Limb (tissue), 2 donors: ENCODE results near the gene DCAF6.
"Not testable (repeated sequence)": the region's sequence is repeated elsewhere in the genome, so short reads cannot be mapped to it uniquely, and the experiment has no call there.

Experiments
- DNase-seq, 2 donors: peaks; one replicate each; pipeline ENCODE4 v3.0.0-alpha.2; 2016; ENCODE audit errors: extremely low spot score in 2 of 2

Gene DCAF6

GRCh38 chr1:168009322-168009721, 72.8 kb downstream of the DCAF6 start:
- no peak for DNase-seq

GRCh38 chr1:168019407-168019806, 82.9 kb downstream of the DCAF6 start:
- DNase-seq, result no peak

- no peak for DNase-seq
Measured at GRCh38 chr1:168031198-168031597, 94.7 kb downstream of the DCAF6 start.

- DNase-seq, result no peak
Measured at GRCh38 chr1:168031627-168032026, 95.1 kb downstream of the DCAF6 start.

DNA sequence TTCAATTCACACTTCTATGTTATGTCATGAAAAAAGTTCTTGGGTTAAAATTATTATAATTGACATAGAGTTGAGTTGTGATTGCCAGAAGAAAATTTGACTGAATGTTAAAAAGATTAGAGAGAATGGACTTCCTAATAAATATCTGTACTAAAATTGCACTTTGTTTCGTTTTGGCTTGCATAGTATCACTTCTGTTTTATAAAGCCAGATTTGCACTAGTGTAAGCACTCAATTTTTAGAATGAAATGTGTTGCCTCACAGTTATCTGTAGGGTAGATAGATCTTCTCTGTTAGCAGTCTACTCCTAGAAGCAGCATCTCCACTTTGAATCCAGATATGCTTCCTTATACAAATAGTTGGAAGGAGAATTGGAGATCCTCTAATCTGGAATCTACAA, 95.5 kb downstream of the DCAF6 start:
- no peak for DNase-seq

DNA sequence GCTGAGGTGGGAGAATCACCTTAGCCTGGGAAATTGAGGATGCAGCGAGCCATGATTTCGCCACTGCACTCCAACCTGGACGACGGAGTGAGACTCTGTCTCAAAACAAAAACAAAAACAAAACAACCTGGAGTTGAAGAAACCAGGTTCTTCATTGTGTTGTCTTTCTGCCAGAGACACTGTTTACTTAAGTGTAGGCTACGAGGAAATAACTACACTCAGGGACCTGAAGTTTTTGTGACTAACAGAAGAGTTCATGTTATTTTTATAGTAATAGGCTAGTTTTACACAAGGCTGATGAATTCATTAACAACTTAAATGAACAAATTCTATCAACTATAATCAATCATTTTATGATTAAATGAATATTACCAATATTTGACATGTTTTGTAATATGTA, 98.9 kb downstream of the DCAF6 start:
- DNase-seq, result no peak

DNA sequence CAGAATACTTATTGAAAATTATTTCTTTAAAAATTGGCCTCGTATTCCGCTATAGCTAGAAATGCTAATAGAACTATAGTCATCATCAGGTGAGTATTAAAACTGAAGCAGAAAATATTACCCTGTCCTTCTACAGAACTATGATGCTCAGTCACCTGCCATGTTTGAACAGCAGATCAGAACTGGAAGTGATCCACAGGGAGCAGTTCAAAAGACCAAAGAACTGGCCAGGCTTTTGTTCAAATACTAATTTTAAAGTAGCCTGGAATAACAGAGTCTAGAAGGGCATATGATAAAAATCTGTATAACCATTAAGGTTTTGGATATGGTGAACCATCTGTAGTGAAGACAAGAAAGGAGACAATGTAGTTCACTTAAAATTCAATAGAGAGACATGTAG, 105.9 kb downstream of the DCAF6 start:
- no peak for DNase-seq

DNA sequence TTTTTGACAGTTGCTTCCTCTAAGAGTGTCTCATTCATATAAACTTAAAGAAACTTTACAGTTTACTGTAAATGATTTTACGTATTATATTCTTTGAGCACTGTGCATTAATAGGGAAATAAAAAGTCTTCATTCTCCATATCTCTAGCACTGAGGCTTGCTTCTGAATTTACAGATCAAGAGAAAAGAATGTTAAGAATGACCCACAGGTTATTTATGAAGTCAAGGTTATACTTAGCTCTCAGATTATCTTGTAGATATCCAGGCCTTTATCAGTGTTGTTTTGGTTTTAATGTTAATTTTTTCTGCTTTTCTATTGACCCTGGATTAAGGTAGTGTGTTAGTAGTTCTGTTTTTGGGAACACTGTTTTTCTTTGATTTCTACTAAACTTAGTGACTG, 108.8 kb downstream of the DCAF6 start:
- DNase-seq, result no peak

- no peak for DNase-seq
Measured at GRCh38 chr1:168050307-168050706, 113.8 kb downstream of the DCAF6 start.

DNA sequence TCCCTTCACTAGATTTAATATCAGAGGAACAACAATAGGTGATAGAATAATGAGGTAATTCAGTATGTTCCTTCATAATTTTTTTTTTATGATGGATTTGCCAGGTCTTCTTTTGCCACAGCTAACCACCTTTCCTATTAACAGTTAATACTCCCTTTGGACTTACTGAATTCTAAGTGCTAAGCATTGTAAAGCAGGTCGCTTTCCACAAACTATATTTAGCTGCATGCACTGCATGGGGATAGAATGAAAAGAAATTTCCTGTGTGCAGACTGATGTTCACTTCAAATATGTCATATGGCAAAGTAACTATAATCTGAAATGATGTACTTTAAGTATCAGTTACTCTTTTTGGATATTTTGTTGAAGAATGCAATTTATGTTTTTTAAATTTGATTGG, 114.4 kb downstream of the DCAF6 start:
- DNase-seq, result no peak

DNA sequence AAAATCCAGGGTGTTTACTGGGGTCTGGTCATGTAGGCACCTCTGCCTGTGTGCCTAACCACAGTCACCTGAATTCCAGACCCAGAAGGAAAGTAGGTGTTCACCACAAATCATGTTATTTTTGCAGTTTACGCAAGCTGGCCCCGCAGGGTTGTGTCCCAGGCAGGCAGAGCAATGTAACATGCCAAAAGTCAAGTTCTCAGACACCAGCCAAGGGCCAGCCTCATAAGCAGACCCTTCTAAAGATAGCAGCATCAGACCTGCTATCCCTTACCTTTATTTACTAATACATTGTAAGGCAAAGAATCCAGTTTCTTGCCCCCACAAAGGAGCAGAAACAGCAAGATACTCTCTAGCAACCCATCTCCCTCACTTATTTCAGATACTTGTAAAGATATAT, 117.2 kb downstream of the DCAF6 start:
- DNase-seq, result no peak

DNA sequence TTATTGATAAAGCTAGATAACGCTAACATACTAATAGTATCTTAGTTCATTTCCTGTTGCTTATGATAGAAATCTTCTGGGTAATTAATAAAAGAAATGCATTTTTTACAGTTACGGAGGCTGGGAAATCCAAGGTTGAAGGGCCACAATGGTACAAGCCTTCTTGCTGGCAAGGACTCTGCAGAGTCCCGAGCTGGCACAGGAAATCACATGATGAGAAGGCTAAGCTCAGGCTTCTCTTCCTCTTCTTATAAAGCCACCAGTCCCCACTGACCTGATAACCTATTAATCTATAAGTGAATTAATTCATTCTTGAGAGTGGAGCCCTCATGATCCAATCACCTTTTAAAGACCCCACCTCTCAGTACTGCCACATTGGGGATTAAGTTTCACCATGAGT, 117.6 kb downstream of the DCAF6 start:
- no peak for DNase-seq

GRCh38 chr1:168056152-168056551, 119.7 kb downstream of the DCAF6 start:
- not testable (repeated sequence) for DNase-seq

- no peak for DNase-seq
Measured at GRCh38 chr1:168057355-168057754, 120.9 kb downstream of the DCAF6 start.

DNA sequence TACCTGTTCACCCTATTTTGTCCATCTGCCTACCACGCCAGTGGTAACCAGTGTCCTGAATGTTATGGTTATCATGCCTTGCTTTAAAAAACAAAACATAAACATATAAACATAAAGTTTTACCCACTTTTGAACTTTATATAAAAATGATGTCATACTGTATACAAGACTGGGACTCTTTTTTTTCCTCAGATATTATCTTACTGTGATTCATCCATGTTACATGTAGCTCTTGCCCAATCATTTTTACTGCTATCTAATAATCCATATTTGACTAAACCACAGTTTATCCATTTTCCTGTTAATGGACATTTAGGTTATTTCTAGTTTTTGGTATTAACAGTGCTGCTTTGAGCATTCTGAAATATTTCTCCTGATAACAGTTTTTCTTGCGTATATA, 121.4 kb downstream of the DCAF6 start:
- DNase-seq, result no peak

DNA sequence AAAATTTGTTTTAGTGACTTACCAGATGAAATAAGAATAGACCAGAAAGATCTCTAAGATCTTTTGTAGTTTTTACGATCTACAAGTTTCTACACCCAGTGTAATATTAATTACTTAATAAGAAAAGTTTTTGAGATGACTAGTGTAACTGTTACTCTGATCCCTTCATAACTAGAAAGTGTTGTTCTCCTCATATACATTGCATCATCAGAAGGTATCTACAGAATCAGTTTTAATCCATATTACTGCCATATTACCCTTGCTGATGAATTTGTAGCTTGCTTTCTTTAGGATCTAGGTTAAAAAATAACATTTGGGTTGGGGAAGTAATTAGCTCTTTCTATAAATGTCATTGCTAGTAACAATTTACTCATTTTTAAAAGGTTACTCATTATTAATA, 127.7 kb downstream of the DCAF6 start:
- DNase-seq, result no peak

- no peak for DNase-seq
Measured at GRCh38 chr1:168065506-168065905, 129.0 kb downstream of the DCAF6 start.

DNA sequence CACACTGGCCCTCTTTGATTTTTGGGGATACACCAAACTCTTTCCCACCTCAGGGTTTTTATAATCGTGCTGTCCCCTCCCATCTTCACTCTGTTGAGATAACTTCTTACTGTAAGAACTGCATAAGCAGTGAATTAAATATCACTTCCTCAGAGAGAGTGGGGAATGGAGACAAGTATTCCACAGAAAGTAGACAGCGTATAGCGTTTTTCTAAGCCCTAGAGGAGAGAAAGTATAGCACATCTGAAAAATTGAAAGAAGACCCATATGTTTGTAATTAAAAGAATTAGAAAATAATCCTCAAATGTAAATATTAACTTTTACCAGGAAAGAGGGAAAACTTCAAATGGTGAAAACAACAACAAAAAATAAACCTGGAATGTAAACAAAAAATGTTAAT, 132.9 kb downstream of the DCAF6 start:
- no peak for DNase-seq

GRCh38 chr1:168079761-168080160, 143.3 kb downstream of the DCAF6 start:
- no peak for DNase-seq

DNA sequence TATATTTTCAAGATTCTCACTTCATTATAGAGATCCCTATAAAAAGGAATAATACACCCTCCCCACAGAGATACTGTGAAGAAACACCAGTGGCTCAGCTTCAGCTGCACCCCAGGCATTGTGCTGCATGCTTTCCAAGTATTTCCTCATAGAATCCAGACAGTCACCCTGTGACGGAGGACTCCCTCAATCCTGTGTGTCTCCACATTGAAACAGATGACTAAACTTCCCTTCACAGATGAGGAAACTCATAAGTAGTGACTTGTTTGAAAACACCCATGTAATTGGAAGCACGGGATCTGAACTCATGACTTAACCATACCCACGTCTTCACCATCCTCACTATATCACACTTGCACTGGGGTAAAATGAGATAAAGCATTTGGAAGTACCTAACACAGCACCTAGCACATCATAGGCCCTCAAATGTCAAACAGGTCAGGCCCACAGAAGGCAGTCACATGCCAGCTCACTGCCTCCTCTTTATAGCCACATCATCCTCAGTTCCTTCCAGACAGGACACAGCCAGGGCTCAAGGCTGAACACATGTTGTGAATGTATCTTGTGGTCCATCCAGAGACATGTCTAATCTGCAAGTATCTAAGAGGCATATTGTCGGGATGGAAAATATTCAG, 145.0 kb downstream of the DCAF6 start:
- no peak for DNase-seq

DNA sequence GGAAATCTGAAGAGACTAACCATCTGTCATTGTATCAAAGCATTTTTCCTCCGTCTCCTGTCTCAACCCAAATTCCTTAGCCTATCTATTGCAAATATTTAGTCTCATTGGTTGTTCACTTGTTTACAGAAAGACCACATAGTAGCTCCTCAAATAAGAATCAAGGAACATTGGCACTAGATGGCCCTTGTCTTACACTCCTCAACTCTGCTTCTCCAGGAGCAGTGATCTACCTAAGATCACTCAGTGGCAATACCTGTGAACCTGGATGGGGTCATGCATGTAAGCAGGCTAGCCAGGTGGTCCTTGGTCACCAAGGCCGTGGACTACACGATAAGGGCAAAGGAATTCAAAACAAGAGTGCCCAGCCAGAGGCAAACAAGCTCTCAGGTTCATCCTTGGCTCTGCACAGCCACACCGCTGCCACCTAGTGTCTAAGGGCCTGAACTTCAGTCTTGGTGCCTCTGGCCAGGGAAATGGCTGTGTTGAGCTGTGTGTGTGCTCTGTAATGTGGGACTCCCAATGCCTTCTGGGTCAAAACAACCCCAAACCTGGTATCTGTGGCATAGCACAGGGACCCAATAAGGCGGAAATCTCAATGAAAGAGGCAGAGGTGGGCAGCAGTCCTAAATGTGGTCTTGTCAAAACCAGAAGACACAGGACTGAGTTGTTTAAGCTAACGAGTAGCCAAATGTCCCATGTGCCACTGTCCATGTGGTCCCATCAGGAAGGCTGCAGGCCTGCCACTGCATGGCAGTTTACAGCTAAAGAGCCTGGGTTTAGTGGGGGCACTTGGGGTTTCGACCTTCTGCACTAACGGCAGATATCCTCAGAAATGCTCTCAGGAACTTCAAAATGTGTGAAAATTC, 145.8 kb downstream of the DCAF6 start:
- DNase-seq, result peak; percentile 65 to 80

DNA sequence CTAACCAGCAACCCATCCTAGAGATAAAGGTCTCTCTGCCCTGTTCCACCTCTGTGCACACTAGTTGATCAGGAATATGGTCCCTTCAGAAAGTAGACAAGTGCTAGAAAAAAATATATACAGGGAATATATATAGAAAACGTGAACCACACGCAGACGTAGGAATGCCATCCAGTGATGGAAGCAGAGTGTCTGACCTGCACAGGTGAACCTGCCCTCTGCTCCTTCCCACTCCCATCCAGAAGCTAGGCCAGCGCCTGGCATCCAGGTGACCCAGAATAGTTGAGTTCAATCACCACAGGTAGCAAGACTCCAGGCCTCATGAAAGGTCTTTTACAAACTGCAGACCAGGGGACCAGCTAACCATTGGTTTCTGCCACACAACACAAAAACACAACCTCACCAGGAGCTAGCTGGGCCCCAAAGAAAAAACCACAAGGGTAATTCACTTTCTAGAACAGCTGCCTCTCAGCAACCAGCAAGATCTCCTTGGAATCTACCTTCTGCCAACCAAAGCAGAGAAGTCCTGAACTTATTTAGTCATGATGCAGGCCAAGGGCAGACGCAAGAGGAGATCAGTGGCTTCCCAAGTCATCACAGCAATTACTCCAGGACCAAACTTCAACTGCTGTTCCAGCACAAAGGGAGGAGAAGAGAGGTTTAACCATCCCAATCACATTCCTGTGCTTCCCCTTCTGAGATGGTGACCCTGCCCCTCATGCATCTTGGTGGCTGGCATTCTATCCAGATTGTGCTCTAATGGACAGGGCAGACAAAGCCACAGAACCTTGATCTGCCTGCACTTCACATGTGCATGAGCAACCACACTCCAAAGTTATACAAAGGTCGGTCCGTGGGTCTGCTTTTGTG, 147.2 kb downstream of the DCAF6 start:
- DNase-seq, result peak in 1 of 2 donors; percentile 23
